Measurements from ENCODE around the gene FRMD4A. TPM values are rescaled to one million over a fixed set of nuclear protein-coding genes. Genes with fewer than 3 reads are reported as not detected.
"Not testable (repeated sequence)": the region's sequence is repeated elsewhere in the genome, so short reads cannot be mapped to it uniquely, and the experiment has no call there.

FRMD4A gene
- total RNA-seq, 1 donor from 2014 or later: 9.6 TPM

DNA sequence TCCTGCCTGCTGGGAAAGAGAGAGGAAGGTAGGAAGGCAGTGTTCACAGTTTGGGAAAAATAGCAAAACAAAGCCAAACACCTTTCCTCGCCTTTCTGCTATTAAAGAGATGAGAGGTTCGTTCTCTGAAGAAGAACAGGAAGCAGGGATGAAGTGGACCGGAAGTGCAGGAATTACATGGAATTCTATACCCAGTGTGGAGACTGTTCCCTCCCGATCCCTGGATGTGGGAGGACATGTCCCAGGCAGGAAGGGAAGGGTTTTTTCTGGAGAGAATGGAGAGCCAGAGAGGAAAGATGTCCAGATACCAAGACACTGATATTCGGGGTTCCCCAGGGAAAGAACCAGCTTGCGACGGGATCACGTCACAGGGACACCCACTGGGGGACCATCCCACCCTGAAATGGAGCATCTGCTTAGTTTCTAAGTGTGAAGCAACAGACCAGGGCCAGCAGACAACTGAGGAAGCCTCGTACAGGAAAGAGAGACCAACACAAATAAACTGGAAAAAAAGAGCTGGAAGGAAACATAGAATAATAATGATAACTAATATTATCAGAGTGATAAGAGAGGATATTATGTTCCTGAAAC, 556.3 kb downstream of the FRMD4A start:
- no peak for ATAC-seq

GRCh38 chr10:13773496-13774170, 557.1 kb downstream of the FRMD4A start:
- no peak for ATAC-seq

GRCh38 chr10:13773043-13773442, 557.7 kb downstream of the FRMD4A start:
- peak; percentile 85 for ATAC-seq

DNA sequence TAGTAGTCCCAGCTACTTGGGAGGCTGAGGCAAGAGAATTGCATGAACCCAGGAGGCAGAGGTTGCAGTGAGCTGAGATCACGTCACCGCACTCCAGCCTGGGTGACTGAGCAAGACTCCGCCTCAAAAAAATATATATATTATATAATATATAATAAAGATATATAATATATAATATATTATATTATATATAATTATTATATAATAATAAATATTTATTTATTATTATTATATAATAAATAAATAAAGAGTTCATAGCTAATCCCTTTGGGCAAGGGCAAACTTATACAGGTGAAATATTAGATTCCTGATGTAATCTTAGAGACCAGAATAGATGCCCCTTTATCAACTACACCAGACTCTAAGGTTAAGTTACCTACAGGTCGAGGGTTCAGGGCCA, 558.7 kb downstream of the FRMD4A start:
- no peak for ATAC-seq

GRCh38 chr10:13770760-13771493, 559.8 kb downstream of the FRMD4A start:
- ATAC-seq: no peak

DNA sequence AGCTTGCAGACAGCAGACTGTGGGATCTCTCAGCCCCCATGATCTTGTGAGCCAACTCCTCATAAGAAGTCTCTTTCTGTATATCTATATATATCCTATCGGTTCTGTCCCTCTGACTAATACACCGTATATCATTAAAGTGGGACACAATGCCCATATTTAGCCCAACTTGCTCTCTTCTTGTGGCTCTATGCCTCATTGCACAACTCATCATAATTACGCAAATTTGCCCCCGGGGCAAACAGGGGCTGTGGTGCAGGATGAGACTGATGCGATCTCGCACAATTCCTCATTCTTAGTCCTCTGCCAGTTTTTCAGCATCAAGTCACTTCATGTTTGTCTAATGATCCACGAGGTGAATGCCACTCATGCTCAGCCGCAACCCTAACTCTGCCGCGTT, 560.8 kb downstream of the FRMD4A start:
- ATAC-seq: peak; percentile 83

DNA sequence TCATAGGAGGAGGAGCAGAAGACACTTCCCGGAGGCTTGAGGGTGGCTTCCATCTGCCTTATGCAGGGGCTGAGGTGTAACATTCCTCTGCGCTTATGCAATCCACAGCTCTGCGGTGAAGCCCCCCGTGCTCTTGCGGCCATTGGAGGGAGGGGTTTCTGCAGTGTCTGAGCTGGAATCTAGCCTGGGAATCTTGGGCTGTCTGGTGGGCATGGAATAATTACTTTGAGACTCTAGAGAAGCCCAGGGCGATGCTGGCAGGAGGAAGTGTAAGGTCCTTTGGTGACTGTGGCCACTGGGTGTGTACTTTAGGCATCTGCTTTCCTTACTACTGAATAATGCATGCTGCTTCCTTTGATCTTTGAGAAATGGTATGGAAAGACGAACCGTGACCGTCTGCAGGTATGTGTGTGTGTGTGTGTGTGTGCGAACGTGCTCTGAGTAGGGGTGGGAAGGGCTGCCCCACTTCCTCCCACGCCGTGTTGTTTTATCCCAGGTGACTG, 563.0 kb downstream of the FRMD4A start:
- peak; percentile 20 for ATAC-seq

DNA sequence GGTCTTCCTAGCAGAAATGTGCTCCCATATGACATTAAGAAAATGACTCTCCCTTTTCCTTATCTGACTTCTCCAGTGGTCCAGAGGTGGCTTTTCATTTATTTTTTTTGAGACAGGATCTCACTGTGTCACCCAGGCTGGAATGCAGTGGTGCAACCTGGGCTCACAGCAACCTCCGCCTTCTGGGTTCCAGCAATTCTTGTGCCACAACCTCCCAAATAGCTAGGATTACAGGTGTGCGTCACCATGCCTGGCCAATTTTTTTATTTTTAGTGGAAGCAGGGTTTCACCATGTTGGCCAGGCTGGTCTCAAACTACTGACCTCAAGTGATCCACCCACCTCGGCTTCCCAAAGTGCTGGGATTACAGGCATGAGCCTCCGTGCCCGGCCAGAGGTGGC, 563.6 kb downstream of the FRMD4A start:
- not testable (repeated sequence) for ATAC-seq

- ATAC-seq: no peak
Observed at GRCh38 chr10:13765641-13766341, 564.9 kb downstream of the FRMD4A start.

- ATAC-seq: no peak
Observed at GRCh38 chr10:13761490-13762091, 569.1 kb downstream of the FRMD4A start.

GRCh38 chr10:13759168-13759567, 571.6 kb downstream of the FRMD4A start:
- ATAC-seq: no peak

DNA sequence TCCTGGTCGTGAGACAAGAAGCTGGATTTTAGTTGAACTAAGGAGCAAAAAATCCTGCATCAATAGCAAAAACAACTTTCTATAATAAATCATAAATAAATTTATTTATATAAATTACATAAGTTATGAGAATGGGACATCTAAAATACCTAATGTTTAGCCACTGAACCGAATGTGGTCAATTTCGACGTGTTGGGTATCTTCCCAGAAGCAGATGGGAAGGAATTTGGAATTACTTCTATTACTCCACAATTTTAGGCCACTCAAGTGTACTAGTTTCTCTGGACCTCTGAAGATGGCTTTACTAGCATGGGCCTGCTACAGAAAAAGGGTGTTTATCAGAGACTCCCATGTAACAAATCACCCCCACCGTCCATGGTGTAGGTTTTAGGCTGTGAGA, 572.0 kb downstream of the FRMD4A start:
- ATAC-seq: no peak

- peak; percentile 68 for ATAC-seq
Observed at GRCh38 chr10:13758312-13758711, 572.4 kb downstream of the FRMD4A start.

GRCh38 chr10:13754277-13754676, 576.4 kb downstream of the FRMD4A start:
- ATAC-seq: no peak

DNA sequence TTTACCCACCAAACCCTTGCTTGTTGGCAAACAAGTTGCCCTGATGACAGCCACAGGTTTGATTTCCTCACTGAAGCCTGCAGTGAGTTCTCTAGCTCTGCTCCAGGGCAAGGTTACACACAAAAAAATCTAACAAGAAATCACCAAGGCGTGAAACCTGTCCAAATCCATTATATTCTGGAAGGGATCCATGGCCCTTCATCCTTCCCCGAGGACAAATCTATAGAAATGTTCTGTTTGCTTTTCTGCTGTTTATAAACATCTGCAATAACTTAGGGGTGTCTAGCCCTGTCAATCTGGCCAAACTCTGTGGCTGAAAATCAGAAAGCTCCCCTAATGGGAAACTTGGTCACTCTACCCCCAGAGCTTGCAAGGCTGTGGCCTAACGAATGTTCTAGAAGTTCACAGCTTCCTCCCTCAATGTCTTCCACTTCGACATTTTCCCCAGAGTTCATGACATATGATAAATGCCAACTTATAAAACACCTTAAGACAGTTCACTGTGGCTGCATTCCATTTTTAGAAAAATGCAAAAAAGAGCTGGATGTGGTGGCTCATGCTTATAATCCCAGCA, 579.4 kb downstream of the FRMD4A start:
- no peak for ATAC-seq

DNA sequence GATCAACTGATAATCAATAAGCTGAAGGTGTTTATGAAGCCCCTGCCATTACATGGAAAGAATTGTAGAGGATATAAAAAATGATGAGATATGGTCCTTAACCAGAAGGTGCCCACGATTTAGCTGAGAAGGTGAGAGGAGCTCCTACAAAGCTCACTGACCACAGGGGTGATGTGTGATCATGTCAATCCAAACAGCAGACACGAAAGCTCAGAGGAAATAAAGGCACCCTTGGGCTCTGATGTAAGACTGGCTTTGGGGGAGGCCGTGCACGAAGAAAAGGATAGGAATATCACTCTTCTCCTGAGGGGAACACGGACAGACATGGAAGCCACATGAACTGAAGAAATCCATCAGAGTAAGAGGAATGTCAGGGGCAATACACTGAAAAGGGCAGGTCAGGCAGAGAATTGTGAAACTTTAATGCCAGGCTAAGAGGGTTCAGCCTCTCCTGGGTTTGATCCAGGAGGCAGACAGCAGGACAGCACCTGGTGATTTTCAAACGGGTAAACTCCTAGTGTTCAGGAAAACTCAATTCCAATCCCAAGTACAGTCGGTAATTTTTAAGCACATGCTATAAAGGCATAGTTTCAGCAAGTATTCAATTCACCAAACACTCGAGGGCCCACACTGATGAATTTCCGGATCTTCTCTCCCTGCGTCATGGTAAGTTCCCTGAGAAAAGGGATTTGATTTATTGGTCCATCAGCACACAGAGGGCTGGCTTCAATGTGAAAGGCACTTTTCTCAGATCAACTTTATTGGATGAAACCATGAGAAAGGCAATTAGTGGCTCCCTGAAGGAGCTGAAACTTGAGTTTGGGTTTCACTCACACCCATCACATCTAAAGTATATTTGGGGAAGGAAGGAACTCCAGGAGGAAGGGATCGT, 580.2 kb downstream of the FRMD4A start:
- ATAC-seq: no peak

- no peak for ATAC-seq
Observed at GRCh38 chr10:13745271-13745670, 585.5 kb downstream of the FRMD4A start.

DNA sequence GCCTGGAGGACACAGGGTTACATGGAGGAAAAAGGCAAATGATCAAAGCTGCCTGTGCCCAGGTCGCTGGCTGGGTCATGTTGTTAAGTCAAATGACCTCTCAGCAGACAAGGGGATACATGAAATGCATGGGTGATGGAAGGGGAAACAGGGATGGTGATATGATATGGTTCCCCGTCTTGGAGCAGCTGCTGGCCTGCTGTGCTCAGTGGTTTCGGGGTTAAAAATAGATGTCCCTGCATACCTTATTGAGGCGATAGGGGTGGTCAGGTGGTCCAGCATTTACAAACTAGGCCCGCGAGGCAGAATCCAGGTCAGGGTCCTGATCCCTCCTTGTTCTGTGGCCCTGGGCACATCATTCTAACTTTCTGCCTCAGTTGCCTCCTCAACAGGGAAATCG, 586.8 kb downstream of the FRMD4A start:
- no peak for ATAC-seq

- no peak for ATAC-seq
Observed at GRCh38 chr10:13743101-13743693, 587.5 kb downstream of the FRMD4A start.

DNA sequence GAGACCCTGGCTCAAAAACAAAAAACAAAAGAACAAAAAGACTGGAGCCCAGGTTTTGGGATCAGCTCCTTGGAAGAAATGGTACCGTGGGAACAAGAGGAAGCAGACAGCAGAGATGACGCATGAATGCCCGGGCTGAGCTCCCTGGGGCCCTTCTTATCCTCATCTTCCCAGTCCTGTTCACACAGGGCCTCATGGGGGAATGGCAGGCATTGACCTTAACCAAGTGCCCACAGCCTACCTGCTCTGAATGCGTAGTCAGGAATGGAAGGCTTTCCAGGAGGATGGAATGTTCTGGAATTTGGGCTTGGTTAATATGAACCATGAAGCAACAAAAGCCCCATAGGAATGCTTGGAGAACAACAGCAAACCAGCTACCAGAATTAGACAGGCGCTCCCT, 589.3 kb downstream of the FRMD4A start:
- no peak for ATAC-seq

GRCh38 chr10:13740461-13740860, 590.3 kb downstream of the FRMD4A start:
- no peak for ATAC-seq
